SK-N-SH (cell line): Measurements from ENCODE around the gene NT5C1A. TPM values are rescaled to one million over a fixed set of nuclear protein-coding genes. Genes with fewer than 3 reads are reported as not detected.

ENCODE experiments used
- CTCF ChIA-PET: fragments of 300-600, 350-600 bp; formaldehyde crosslinking; extraction: SDS; loops from one replicate; lab custom pipeline; 2021; lab: Yijun Ruan, JAX
- POLR2A ChIA-PET: fragments of 350-600 bp; sonication (Branson Sonifier 250); formaldehyde crosslinking; extraction: SDS; loops from one replicate; lab custom pipeline; 2020; ENCODE audit warnings: antibody characterized with exemption, inconsistent platforms; lab: Yijun Ruan, JAX
- DNase-seq: peaks from one replicate; pipeline ENCODE4 v3.0.0; 2012
- H2AFZ ChIP-seq: fragments of 200-600 bp; sonication (generic); 2 replicates; pipeline ENCODE4 v1.8.1; 2016; ENCODE audit warnings: antibody characterized with exemption, mild to moderate bottlenecking, low read depth
- H3F3A ChIP-seq: fragments of 200-600 bp; sonication (generic); replicated peaks from 2 replicates; pipeline ENCODE3; 2016; ENCODE audit warnings: antibody characterized with exemption, mild to moderate bottlenecking; ENCODE audit not compliant: insufficient read depth
- H3K27ac ChIP-seq, 2 experiments: fragments of 200-500 bp in 1 of 2; fragments of 200-600 bp in 1 of 2; sonication (Bioruptor generic) in 1 of 2; sonication (generic), shearing (Covaris generic) in 1 of 2; 2 replicates each; pipeline versions ENCODE4 v1.5.1 to v1.6.1; 2014 to 2016; ENCODE audit warnings: low read depth in 2 of 2, inconsistent platforms in 1 of 2, low read length in 1 of 2, mild to moderate bottlenecking in 1 of 2, mixed read lengths in 1 of 2
- H3K27me3 ChIP-seq: fragments of 200-600 bp; sonication (generic), shearing (Covaris generic); 2 replicates; pipeline ENCODE4 v1.6.1; 2016; ENCODE audit warnings: mixed run types; ENCODE audit not compliant: insufficient read depth
- H3K36me3 ChIP-seq, 2 experiments: fragments of 200-500 bp in 1 of 2; fragments of 200-600 bp in 1 of 2; sonication (Bioruptor generic) in 1 of 2; sonication (generic) in 1 of 2; replicated peaks in 1 of 2; 2 replicates each; pipeline versions ENCODE3 to v1.5.1; 2014 to 2016; ENCODE audit warnings: low read length in 1 of 2, mild to moderate bottlenecking in 1 of 2; ENCODE audit not compliant: insufficient read depth in 2 of 2, control insufficient read depth in 1 of 2
- H3K4me1 ChIP-seq, 2 experiments: fragments of 200-500 bp in 1 of 2; fragments of 200-600 bp in 1 of 2; sonication (Bioruptor generic) in 1 of 2; sonication (generic), shearing (Covaris generic) in 1 of 2; 2 replicates each; pipeline versions ENCODE4 v1.5.1 to v1.6.1; 2014 to 2016; ENCODE audit warnings: low read depth in 1 of 2, low read length in 1 of 2, mixed run types in 1 of 2; ENCODE audit not compliant: insufficient read depth in 2 of 2, control insufficient read depth in 1 of 2
- H3K4me2 ChIP-seq: fragments of 200-600 bp; sonication (generic), shearing (Covaris generic); 2 replicates; pipeline ENCODE4 v1.6.1; 2017; ENCODE audit warnings: mixed run types
- H3K4me3 ChIP-seq, 2 experiments: fragments of 200-500 bp in 1 of 2; fragments of 200-600 bp in 1 of 2; sonication (Bioruptor generic) in 1 of 2; sonication (generic), shearing (Covaris generic) in 1 of 2; 2 replicates each; pipeline versions ENCODE4 v1.5.1 to v1.8.1; 2014 to 2016; ENCODE audit warnings: low read depth in 2 of 2, inconsistent platforms in 1 of 2, low read length in 1 of 2, mild to moderate bottlenecking in 1 of 2, mixed read lengths in 1 of 2, moderate library complexity in 1 of 2
- H3K79me2 ChIP-seq: fragments of 200-600 bp; sonication (generic); 2 replicates; pipeline ENCODE4 v1.8.1; 2017; ENCODE audit warnings: mild to moderate bottlenecking; ENCODE audit not compliant: insufficient read depth
- H3K9ac ChIP-seq: fragments of 200-600 bp; sonication (generic); 2 replicates; pipeline ENCODE4 v1.6.1; 2017; ENCODE audit warnings: mixed run types
- H3K9me2 ChIP-seq: fragments of 200-600 bp; sonication (generic); 2 replicates; pipeline ENCODE4 v1.6.1; 2017; ENCODE audit warnings: mixed run types
- H3K9me3 ChIP-seq: fragments of 200-600 bp; sonication (generic); 2 replicates; pipeline ENCODE4 v1.6.1; 2017; ENCODE audit warnings: mixed run types, mild to moderate bottlenecking, moderate library complexity
- H4K20me1 ChIP-seq: fragments of 200-600 bp; sonication (generic); 2 replicates; pipeline ENCODE4 v1.6.1; 2017; ENCODE audit warnings: mild to moderate bottlenecking, mixed run types; ENCODE audit not compliant: insufficient read depth
- CHD2 ChIP-seq: fragments of 150-350 bp; IDR thresholded peaks from 2 replicates; pipeline ENCODE4 v1.6.1; 2018; ENCODE audit warnings: low read length; ENCODE audit not compliant: partially characterized antibody
- CTCF ChIP-seq: fragments of 200-600 bp; sonication (generic); IDR thresholded peaks from 2 replicates; pipeline ENCODE4 v1.6.1; 2017; ENCODE audit warnings: antibody characterized with exemption, mild to moderate bottlenecking, moderate library complexity
- EZH2phosphoT487 ChIP-seq: fragments of 200-600 bp; sonication (generic); IDR thresholded peaks from 2 replicates; pipeline ENCODE4 v1.6.1; 2017; ENCODE audit warnings: low read depth, mixed run types, mild to moderate bottlenecking, antibody characterized with exemption, moderate library complexity, borderline replicate concordance
- FOXM1 ChIP-seq: IDR thresholded peaks from 2 replicates; pipeline ENCODE4 v1.4.0; 2012; ENCODE audit warnings: low read depth, mild to moderate bottlenecking
- MAX ChIP-seq: IDR thresholded peaks from 2 replicates; pipeline ENCODE4 v1.4.0; 2012; ENCODE audit warnings: low read depth
- REST ChIP-seq: IDR thresholded peaks from 2 replicates; pipeline ENCODE4 v1.6.1; 2012; ENCODE audit warnings: mild to moderate bottlenecking, low read depth, low read length, moderate library complexity
- RFX5 ChIP-seq: IDR thresholded peaks from 2 replicates; pipeline ENCODE4 v1.6.1; 2012; ENCODE audit warnings: mild to moderate bottlenecking, improper control_type of control experiment, low read length
- TEAD4 ChIP-seq: IDR thresholded peaks from 2 replicates; pipeline ENCODE4 v1.4.0; 2012; ENCODE audit warnings: mild to moderate bottlenecking, borderline replicate concordance; ENCODE audit not compliant: insufficient read depth
- ZBTB33 ChIP-seq: IDR thresholded peaks from 2 replicates; pipeline ENCODE4 v1.4.0; 2012; ENCODE audit warnings: low read depth, borderline replicate concordance
- WGBS: methylation state at CpG from one replicate; pipeline ENCODE4 v1.1.6; 2017; ENCODE audit warnings: low lambda C conversion rate; 5-methylcytosine and 5-hydroxymethylcytosine counted together
- polyA plus RNA-seq, 3 experiments: library from polyadenylated mRNA; depleted of rRNA; stranded (reverse); fragments of >200 nt; gene quantifications; 2 replicates each; pipeline ENCODE4 v1.2.3, GENCODE V29; 2012

The NT5C1A gene
- polyA plus RNA-seq, 1 of the 3 experiments (the other 2 are of a cell fraction): 0.12 TPM

GRCh38 chr1:39649636-39650185 lies 22.2 kb downstream of the NT5C1A start:
- no peak overlapping the region for H3K9ac ChIP-seq
- H3K4me1 ChIP-seq: peaks cover 0 to 55% of the 10 kb centered on the region in 2 experiments; a peak in 2 of 4 replicates
- no peaks in the 10 kb centered on the region for H4K20me1 ChIP-seq
- CTCF ChIA-PET: interaction anchor here (0.6 to 15.4 kb wide), 4 partner anchors 8 to 551 kb away, joined by 3 to 459 read pairs (median 4); no protein-coding TSS in a partner anchor
- H3K4me3 ChIP-seq: no peak overlapping the region
- no peaks in the 10 kb centered on the region for H3F3A ChIP-seq
- no peak overlapping the region for H3K27ac ChIP-seq
- 73% methylated on average over 2 of the region's 2 CpGs for WGBS
- DNase-seq: no peak
- H3K9me3 ChIP-seq: no peaks in the 10 kb centered on the region
- no peak for TF ChIP-seq MAX
- TF ChIP-seq ZBTB33: no peak
- no peak for TF ChIP-seq TEAD4
- TF ChIP-seq FOXM1: no peak
- TF ChIP-seq CHD2: no peak
- no peak for TF ChIP-seq CTCF
- TF ChIP-seq RFX5: no peak
- no peak for TF ChIP-seq EZH2phosphoT487
- H3K9me2 ChIP-seq: no peaks in the 10 kb centered on the region
- no peaks in the 10 kb centered on the region for H3K27me3 ChIP-seq
- no peaks in the 10 kb centered on the region for H3K79me2 ChIP-seq
- no peak overlapping the region for H2AFZ ChIP-seq
- POLR2A ChIA-PET: interaction anchor here (0.6 kb wide), 1 partner anchor 20 kb away, joined by 5 read pairs; no protein-coding TSS in a partner anchor
- no peak overlapping the region for H3K4me2 ChIP-seq
- no peaks in the 10 kb centered on the region for H3K36me3 ChIP-seq

GRCh38 chr1:39648496-39648895 lies 23.4 kb downstream of the NT5C1A start:
- DNase-seq: no peak
- H4K20me1 ChIP-seq: no peaks in the 10 kb centered on the region
- no peaks in the 10 kb centered on the region for H3F3A ChIP-seq
- ChIA-PET POLR2A (interaction anchor here (1.3 kb wide), 1 partner anchor 9 kb away, joined by 7 read pairs; no protein-coding TSS in a partner anchor), CTCF (interaction anchor here (1.0 to 15.4 kb wide), 5 partner anchors 9 to 72 kb away, joined by 3 to 459 read pairs (median 9); partner anchors contain the start of genes NT5C1A and PABPC4)
- TF ChIP-seq REST: no peak
- H3K79me2 ChIP-seq: no peaks in the 10 kb centered on the region
- no peak overlapping the region for H3K4me3 ChIP-seq
- H3K9me3 ChIP-seq: no peaks in the 10 kb centered on the region
- H3K9me2 ChIP-seq: no peaks in the 10 kb centered on the region
- H3K4me1 ChIP-seq: peaks cover 0 to 43% of the 10 kb centered on the region in 2 experiments; a peak in 1 of 4 replicates
- no peak overlapping the region for H2AFZ ChIP-seq
- H3K9ac ChIP-seq: no peak overlapping the region
- no peak overlapping the region for H3K27ac ChIP-seq
- no peaks in the 10 kb centered on the region for H3K36me3 ChIP-seq
- H3K4me2 ChIP-seq: no peak overlapping the region
- WGBS: 39% methylated on average over 2 of the region's 2 CpGs
- no peaks in the 10 kb centered on the region for H3K27me3 ChIP-seq
